Ishikawa (cell line): ENCODE measurements around the gene CASP9.
A peak's percentile ranks its signal among the peaks of the same experiment; 100 is the strongest.

ENCODE experiments used
- CREB1 ChIP-seq: IDR thresholded peaks from 2 replicates; pipeline ENCODE4 v1.6.1; 2012; ENCODE audit warnings: low read depth
- EGR1 ChIP-seq: IDR thresholded peaks from 2 replicates; pipeline ENCODE4 v1.6.1; 2012
- EP300 ChIP-seq: IDR thresholded peaks from 2 replicates; pipeline ENCODE4 v1.6.1; 2012; ENCODE audit warnings: borderline replicate concordance
- FOXM1 ChIP-seq: IDR thresholded peaks from 2 replicates; pipeline ENCODE4 v1.6.1; 2012; ENCODE audit warnings: low read depth, borderline replicate concordance
- RAD21 ChIP-seq: IDR thresholded peaks from 2 replicates; pipeline ENCODE4 v1.6.1; 2012; ENCODE audit warnings: low read depth
- TAF1 ChIP-seq: IDR thresholded peaks from 2 replicates; pipeline ENCODE4 v1.6.1; 2012; ENCODE audit warnings: low read depth, mild to moderate bottlenecking
- YY1 ChIP-seq: IDR thresholded peaks from 2 replicates; pipeline ENCODE4 v1.6.1; 2012; ENCODE audit warnings: low read depth
- TF ChIP-seq, protein P1 (sequence below): IDR thresholded peaks from 2 replicates; pipeline ENCODE4 v1.6.1; 2012
- TF ChIP-seq, protein P2 (sequence below): IDR thresholded peaks from 2 replicates; pipeline ENCODE4 v1.6.1; 2012; ENCODE audit warnings: low read depth, mild to moderate bottlenecking
- TF ChIP-seq, protein P3 (sequence below): IDR thresholded peaks from 2 replicates; pipeline ENCODE4 v1.6.1; 2012

DNA sequence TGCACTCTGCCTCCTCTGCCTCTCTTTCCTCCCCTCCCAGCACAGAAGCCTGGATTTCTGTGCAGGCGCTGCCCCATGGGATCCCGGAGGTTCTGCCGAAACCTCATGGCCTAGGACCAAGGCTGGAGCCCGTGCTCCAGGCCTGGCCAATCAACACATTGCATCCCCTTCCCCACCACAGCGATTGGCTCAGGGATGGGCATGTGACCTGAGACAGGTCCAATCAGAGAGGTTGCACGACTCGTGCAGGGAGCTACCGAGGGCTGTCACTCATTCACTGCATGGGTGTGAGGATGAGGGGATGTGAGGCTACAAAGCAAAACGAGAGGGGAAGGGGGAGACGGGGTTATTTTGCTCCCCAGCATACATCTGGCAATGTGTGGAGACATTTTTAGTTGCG lies 51.4 kb downstream of the CASP9 start:
- TF ChIP-seq FOXM1 (no peak), YY1 (no peak), TAF1 (no peak), CREB1 (no peak), EP300 (no peak), EGR1 (no peak), RAD21 (no peak)
- TF ChIP-seq, protein P1, sequence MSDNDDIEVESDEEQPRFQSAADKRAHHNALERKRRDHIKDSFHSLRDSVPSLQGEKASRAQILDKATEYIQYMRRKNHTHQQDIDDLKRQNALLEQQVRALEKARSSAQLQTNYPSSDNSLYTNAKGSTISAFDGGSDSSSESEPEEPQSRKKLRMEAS, result no peak
- TF ChIP-seq, protein P2, sequence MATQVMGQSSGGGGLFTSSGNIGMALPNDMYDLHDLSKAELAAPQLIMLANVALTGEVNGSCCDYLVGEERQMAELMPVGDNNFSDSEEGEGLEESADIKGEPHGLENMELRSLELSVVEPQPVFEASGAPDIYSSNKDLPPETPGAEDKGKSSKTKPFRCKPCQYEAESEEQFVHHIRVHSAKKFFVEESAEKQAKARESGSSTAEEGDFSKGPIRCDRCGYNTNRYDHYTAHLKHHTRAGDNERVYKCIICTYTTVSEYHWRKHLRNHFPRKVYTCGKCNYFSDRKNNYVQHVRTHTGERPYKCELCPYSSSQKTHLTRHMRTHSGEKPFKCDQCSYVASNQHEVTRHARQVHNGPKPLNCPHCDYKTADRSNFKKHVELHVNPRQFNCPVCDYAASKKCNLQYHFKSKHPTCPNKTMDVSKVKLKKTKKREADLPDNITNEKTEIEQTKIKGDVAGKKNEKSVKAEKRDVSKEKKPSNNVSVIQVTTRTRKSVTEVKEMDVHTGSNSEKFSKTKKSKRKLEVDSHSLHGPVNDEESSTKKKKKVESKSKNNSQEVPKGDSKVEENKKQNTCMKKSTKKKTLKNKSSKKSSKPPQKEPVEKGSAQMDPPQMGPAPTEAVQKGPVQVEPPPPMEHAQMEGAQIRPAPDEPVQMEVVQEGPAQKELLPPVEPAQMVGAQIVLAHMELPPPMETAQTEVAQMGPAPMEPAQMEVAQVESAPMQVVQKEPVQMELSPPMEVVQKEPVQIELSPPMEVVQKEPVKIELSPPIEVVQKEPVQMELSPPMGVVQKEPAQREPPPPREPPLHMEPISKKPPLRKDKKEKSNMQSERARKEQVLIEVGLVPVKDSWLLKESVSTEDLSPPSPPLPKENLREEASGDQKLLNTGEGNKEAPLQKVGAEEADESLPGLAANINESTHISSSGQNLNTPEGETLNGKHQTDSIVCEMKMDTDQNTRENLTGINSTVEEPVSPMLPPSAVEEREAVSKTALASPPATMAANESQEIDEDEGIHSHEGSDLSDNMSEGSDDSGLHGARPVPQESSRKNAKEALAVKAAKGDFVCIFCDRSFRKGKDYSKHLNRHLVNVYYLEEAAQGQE, result no peak
- TF ChIP-seq, protein P3, sequence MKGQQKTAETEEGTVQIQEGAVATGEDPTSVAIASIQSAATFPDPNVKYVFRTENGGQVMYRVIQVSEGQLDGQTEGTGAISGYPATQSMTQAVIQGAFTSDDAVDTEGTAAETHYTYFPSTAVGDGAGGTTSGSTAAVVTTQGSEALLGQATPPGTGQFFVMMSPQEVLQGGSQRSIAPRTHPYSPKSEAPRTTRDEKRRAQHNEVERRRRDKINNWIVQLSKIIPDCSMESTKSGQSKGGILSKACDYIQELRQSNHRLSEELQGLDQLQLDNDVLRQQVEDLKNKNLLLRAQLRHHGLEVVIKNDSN, result peak; percentile 74
